Hepatocyte (in vitro differentiated cells): ENCODE measurements around the gene OBP2B.

Experiments used
- EZH2 ChIP-seq: fragments of 200-600 bp; sonication (generic); IDR thresholded peaks from 2 replicates; pipeline ENCODE4 v1.6.1; 2016; ENCODE audit warnings: antibody characterized with exemption, mild to moderate bottlenecking, borderline replicate concordance
- TF ChIP-seq, protein P1 (sequence below): fragments of 200-600 bp; sonication (generic); IDR thresholded peaks from 2 replicates; pipeline ENCODE4 v1.5.1; 2016; ENCODE audit warnings: antibody characterized with exemption, mild to moderate bottlenecking; ENCODE audit not compliant: poor library complexity

DNA sequence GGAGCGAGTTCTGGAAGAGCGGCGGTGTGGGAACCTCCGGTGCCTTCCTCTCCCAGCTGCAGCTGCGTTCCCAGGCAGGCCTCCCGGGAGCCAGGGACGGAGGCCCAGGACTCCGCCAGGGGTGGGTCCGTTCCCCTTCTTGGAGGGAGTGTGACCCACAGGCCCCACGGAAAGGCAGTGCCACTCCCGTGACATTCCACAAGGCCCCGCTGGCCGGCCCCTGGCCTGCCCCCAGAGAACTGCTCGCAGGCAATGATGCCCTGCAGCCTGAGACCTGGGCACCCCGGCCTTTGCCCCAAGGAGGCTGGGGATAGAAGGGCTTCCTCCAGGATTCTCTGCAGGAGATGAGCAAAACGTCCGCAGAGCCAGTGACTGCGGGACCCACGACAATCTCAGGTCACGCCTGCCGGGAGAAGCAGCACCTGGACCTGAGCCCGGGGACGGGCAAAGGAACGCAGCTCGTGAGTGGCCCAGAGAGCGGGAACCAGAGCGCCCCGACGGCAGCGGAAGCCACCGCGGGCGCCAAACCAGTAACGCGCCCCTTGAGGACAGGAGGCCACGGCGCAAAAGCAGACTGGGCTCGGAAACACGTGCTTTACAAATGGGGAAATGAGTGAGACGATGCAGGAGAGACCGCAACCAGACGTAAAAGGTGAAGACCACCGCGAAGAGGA, 9.3 kb downstream of the OBP2B start:
- TF ChIP-seq EZH2, result no peak
- TF ChIP-seq, protein P1, sequence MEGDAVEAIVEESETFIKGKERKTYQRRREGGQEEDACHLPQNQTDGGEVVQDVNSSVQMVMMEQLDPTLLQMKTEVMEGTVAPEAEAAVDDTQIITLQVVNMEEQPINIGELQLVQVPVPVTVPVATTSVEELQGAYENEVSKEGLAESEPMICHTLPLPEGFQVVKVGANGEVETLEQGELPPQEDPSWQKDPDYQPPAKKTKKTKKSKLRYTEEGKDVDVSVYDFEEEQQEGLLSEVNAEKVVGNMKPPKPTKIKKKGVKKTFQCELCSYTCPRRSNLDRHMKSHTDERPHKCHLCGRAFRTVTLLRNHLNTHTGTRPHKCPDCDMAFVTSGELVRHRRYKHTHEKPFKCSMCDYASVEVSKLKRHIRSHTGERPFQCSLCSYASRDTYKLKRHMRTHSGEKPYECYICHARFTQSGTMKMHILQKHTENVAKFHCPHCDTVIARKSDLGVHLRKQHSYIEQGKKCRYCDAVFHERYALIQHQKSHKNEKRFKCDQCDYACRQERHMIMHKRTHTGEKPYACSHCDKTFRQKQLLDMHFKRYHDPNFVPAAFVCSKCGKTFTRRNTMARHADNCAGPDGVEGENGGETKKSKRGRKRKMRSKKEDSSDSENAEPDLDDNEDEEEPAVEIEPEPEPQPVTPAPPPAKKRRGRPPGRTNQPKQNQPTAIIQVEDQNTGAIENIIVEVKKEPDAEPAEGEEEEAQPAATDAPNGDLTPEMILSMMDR, result no peak
